ENCODE data around the gene LAMB4. TPM values are rescaled to one million over a fixed set of nuclear protein-coding genes. Genes with fewer than 3 reads are reported as not detected.

The LAMB4 gene
- total RNA-seq, 4 donors from 2014 or later, result 2.0 to 28.2 (median 8.8) TPM

GRCh38 chr7:108089381-108089780, 40.8 kb downstream of the LAMB4 start:
- H3K36me3 ChIP-seq, result no peaks in the 10 kb centered on the region
- WGBS, 2 donors, result 100% methylated on average over 1 of the region's 1 CpG
- TF ChIP-seq POLR2A (IDR thresholded peaks at IDR 0.05) (no peak), CTCF (IDR thresholded peaks at IDR 0.05) (no peak)
- intact Hi-C loops (cut with DNase I), result no loop called here
- peaks cover 0 to 5% (median 3%) of the 10 kb centered on the region in 3 donors for H3K4me1 ChIP-seq
- no peak overlapping the region for H3K4me3 ChIP-seq
- no peaks in the 10 kb centered on the region for H3K9me3 ChIP-seq
- no peak for DNase-seq
- H3K27ac ChIP-seq, result no peak overlapping the region
- H3K27me3 ChIP-seq, result no peaks in the 10 kb centered on the region

GRCh38 chr7:108088729-108089128, 41.4 kb downstream of the LAMB4 start:
- Histone ChIP-seq H3K27me3 (no peaks in the 10 kb centered on the region), H3K4me1 (no peaks in the 10 kb centered on the region), H3K36me3 (no peaks in the 10 kb centered on the region), H3K27ac (no peak overlapping the region), H3K4me3 (no peak overlapping the region), H3K9me3 (no peaks in the 10 kb centered on the region)
- intact Hi-C loops (cut with DNase I), result no loop called here
- no peak for DNase-seq
- no peak for TF ChIP-seq CTCF (IDR thresholded peaks at IDR 0.05)
- no peak for TF ChIP-seq POLR2A (IDR thresholded peaks at IDR 0.05)

GRCh38 chr7:108087778-108088177, 42.4 kb downstream of the LAMB4 start:
- 96 to 100% methylated on average over 1 of the region's 1 CpG for WGBS, 2 donors
- intact Hi-C loops (cut with DNase I), result no loop called here
- TF ChIP-seq POLR2A (IDR thresholded peaks at IDR 0.05), result no peak
- no peak for TF ChIP-seq CTCF (IDR thresholded peaks at IDR 0.05)
- Histone ChIP-seq H3K4me3 (no peak overlapping the region), H3K4me1 (no peaks in the 10 kb centered on the region), H3K36me3 (no peaks in the 10 kb centered on the region), H3K9me3 (no peaks in the 10 kb centered on the region), H3K27ac (no peak overlapping the region), H3K27me3 (no peaks in the 10 kb centered on the region)
- no peak for DNase-seq

GRCh38 chr7:108086962-108087361, 43.2 kb downstream of the LAMB4 start:
- no peak for TF ChIP-seq POLR2A (IDR thresholded peaks at IDR 0.05)
- no peak for TF ChIP-seq CTCF (IDR thresholded peaks at IDR 0.05)
- DNase-seq, result no peak
- H3K27me3 ChIP-seq, result no peaks in the 10 kb centered on the region
- H3K36me3 ChIP-seq, result no peaks in the 10 kb centered on the region
- 68 to 80% methylated on average over 2 of the region's 2 CpGs for WGBS, 2 donors
- H3K27ac ChIP-seq, result no peak overlapping the region
- intact Hi-C loops (cut with DNase I), result no loop called here
- no peaks in the 10 kb centered on the region for H3K9me3 ChIP-seq
- H3K4me1 ChIP-seq, result no peaks in the 10 kb centered on the region
- no peak overlapping the region for H3K4me3 ChIP-seq

GRCh38 chr7:108086546-108086945, 43.6 kb downstream of the LAMB4 start:
- Histone ChIP-seq H3K9me3 (no peaks in the 10 kb centered on the region), H3K4me3 (no peak overlapping the region), H3K27me3 (no peaks in the 10 kb centered on the region), H3K27ac (no peak overlapping the region), H3K36me3 (no peaks in the 10 kb centered on the region), H3K4me1 (no peaks in the 10 kb centered on the region)
- no peak for DNase-seq
- WGBS, 2 donors, result 56 to 76% methylated on average over 2 of the region's 2 CpGs
- TF ChIP-seq CTCF (IDR thresholded peaks at IDR 0.05) (no peak), POLR2A (IDR thresholded peaks at IDR 0.05) (no peak)
- intact Hi-C loops (cut with DNase I), result no loop called here
